NCI-H1694 treated with DMSO at 0.1 percent for 48 hours (cell line): ENCODE results near the gene MAP1LC3A.

ENCODE experiments used
- DNase-seq: peaks from one replicate; lab custom pipeline; 2025; lab: John Stamatoyannopoulos, UW

Gene MAP1LC3A

DNA sequence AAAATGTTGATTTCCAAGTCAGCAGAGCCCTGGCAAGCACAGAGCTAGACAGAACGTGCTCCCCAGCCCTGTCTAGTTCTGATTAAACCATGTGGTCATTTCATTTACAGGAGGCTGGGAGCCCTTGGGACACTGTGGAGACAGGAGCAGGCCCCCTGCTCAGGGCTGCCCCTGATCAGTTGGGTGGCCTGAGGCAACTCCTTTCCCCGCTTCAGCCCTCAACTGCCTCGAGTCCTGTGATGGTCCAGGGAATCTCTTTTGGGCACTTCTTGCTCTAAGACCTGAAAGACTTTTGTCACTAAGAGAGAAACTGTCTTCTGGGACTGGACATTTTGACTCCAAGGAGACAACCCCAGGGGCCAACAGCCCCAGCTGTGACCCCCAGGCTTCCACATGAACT, 28.8 kb upstream of the MAP1LC3A start:
- no peak for DNase-seq

DNA sequence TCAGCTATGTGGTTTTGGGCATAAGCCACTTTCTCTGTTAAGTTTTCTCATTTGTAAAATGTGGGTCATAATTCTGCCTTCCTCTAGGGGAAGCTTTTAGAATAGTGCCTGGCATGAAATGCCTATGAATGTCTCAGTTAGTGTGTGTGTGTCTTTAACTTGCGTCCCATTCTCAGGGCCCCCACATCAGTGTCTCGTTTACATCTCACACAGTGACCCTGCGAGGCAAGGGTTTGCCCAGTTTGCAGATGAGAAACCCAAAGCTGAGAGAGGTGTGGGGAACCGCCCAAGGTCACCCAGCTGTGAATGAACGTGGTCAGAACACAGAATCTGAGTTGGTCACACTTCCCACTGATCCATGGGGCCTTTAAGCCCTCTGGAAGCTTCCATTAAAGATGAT, 28.2 kb upstream of the MAP1LC3A start:
- no peak for DNase-seq

DNA sequence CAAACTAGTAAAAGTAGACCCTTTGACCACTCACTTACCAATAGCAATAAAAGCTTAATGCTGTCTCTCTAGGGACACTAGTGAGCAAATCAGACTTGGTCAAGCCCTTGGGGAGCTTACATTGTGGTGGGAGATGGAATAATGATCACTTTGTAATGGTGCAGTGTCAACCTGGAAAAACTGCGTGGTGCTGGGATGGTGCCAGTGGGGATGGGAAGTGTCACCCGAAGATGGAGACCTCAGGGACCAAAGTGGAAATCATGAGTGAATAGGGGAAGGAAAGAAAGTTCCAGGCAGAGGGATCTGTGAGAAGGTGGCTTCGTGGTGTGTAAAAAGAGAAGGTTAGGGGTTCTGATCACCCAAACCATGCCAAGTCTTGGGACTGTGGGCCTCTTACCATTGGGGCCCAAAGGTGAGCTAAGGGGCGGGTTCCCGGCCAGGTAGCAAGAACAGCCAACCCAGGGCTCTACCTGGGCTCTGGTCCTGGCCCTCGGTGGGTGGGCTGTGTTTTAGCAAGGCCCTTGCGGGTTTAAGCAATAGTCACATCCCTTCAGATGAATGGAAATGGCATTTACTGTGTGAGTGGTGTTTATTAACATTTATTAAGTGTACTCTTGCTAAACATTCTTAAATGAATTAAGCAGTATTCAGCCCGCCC, 26.8 kb upstream of the MAP1LC3A start:
- no peak for DNase-seq

DNA sequence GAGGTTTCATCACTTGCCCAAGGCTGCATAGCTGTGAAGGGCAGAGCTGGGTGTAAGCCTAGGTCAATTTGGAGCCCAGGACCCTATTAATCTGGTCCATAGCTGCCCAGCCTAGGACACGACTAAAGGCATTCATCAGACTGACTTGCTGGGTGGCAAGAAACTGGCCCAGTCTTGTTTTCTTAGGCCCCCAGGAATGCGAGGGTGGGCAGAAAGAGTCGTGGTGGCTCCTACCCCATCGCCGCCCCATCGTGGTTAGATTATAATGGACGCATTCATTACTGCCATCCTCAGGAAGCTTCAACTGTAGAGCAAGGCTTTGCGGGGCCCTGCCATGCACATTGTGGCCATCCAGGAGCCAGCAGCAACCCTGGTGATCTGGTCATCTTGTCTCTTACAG, 26.2 kb upstream of the MAP1LC3A start:
- no peak for DNase-seq

DNA sequence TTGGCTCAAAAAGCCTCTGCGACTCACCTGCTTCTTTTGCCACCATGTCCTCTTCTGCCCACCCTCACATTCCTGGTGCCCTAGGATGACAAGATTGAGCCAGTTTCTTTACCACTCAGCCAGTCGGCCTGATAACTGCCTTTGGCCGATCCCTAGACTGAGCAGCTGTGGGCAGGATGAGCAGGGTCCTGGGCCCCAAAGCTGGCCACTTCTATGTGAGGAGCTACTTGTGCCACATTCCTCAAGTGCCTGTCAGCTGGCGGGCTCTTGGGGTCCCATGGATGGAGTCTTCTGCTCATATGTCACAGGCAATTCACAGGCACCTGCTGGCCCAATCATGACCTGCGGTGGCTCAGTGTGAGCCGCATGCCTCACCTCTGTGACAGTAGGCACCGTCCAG, 25.8 kb upstream of the MAP1LC3A start:
- no peak for DNase-seq

DNA sequence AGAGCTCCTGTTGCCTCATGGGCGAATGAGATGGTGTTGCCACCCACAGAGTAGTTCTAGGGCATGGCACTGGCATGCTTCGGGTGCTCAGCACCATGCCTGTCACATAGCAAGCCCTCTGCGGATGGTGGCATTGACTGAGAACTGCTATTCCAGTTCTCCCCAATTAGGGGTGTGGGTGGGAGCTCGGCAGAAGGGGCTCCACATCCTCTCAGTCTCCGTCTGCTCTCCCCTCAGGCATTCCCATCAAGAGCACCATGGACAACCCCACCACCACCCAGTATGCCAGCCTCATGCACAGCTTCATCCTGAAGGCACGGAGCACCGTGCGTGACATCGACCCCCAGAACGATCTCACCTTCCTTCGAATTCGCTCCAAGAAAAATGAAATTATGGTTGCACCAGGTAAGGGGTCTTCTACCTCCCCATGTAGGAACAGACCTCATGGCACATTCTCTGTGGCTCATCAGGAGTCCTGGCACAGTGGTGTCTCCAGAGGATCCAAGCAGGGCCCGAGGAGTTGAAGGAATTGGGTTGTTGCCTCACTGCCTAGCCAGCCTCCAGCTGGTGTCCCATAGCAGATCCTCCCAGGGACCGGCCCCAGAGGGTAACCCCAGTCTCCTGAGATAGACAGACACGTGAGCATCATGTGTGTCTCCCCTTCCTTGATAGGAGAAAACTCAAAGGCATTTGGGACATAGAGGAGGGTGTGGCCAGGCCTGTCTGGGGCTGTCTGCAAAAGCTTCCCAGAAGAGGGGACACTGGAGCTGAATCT, 23.9 kb upstream of the MAP1LC3A start:
- no peak for DNase-seq

DNA sequence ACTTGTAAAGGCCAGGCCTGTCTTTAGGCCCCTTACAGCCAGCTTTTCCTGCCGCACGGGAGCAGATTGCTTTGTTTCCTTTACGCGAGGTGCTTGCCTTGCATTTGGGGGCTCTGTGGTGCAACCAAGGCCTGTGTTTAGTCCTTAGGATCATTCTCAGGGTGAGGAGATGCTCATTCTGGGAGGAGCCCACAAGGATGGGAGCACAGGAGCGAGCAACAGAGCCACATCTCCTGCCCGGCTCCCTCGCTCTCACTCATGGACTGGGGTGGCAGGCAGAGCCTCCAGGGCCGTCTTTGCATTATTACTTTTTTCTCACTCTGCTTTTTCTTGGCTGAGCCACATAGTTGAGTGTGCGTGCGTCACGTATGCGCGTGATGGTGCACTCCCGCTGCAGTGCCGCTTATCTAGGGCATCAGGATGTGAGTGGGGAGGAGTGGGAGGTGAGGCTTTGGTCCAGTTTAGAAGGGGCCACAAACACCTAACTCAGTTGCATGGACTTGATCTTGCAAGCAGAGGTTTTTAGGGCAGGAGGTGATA, 23.1 kb upstream of the MAP1LC3A start:
- no peak for DNase-seq

DNA sequence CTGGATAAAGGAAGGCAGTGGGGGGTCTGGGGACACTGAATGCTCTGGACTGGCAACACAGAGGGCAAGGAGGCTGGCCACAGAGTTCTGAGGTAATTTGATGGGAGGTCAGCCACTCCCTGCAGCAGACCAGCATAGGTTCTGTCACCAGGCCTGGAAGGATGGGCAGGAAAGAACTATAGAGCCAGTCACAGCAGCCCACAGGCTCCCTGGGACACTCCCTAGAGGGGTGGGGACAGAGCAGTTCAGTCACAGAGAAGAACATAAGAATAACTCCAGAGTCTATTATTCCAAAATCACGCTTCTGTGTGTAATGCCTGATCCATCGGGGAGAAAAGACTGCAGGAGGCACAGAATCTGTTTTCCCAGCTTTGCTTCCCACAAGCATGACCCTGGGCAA, 22.7 kb upstream of the MAP1LC3A start:
- no peak for DNase-seq

DNA sequence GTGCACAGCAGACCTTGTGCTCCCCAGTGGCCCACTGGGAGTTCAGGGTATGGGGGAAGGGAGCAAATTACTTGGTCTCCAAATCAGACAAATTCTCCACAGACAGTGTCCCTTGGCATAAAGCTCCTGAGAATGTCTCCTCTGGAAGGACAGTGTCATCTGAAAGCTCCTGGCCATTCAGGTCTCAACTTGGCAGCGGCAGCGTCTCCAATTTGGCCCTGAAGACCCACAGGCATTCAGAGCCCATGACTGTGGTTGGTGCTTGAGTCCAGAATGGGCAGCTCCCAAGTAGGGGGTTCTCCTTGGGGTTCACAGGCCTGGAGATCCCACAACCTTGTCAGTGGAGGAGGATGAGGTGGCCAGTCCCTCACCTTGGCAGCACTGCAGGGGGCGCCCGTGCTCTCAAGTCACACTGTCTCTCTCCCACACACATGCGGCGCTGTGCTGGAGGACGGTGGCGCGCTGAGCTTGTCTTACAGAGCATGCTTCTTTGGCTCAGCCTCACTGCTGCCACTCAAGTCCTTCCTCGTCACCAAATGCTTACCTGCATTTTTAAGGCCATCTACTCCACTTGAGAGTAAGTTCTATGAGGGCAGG, 21.6 kb upstream of the MAP1LC3A start:
- peak; percentile 15 for DNase-seq

DNA sequence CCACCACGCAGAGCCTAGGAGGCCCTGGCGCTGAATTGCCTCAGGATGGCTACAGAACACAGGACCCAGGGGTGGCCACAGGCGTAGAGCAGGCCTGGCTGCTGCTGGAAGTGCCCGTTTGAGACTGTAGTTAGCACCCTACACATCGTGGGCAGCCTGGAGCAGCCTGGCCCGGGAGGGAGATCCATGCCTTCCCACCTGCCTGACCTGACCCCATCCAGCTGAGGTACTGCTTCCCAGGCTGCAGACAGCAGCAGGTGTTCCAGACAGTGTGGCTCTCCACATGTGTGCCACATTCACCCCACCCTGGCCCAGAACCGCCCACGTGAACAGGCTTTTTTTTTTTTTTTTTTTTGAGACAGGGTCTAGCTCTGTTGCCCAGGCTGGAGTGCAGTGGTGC, 20.9 kb upstream of the MAP1LC3A start:
- DNase-seq = no peak

DNA sequence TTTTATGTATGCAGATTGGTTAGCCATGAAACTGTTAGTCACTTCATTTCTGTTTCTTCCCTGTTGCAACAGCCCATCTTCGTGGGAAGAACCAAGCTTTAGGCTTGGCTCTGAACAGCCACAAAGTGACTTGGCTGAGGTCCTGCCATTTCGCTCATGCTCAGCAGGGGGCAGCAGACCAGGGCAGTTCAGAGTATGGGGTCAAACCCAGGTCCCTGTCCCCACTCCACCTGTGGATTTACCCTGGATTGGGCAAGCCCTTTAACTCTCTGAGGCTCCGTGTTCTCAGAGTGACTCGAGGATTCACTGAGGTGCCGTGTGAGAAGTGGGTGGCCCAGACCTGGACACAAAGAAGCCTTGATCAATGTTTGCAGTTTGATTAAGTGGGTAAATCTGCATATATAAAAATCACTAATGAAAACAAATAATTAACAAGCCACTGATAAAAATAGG, 19.8 kb upstream of the MAP1LC3A start:
- DNase-seq = no peak

DNA sequence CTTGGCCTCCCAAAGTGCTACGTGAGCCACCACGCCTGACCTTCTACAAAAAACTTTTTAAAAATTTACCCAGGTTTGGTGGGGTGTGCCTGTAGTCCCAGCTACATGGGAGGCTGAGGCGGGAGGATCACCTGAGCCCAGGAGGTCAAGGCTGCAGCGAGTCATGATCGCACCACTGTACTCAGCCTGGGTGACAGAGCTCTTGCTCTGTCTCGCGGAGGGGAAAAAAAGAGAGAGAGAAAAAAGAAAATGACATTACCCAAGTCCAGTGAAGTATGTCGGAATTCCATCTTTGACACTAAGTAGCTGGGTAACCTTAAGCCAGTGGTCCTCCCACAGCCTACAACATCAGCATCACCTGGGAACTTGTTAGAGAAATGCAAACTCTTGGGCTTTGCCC, 18.8 kb upstream of the MAP1LC3A start:
- DNase-seq = no peak

DNA sequence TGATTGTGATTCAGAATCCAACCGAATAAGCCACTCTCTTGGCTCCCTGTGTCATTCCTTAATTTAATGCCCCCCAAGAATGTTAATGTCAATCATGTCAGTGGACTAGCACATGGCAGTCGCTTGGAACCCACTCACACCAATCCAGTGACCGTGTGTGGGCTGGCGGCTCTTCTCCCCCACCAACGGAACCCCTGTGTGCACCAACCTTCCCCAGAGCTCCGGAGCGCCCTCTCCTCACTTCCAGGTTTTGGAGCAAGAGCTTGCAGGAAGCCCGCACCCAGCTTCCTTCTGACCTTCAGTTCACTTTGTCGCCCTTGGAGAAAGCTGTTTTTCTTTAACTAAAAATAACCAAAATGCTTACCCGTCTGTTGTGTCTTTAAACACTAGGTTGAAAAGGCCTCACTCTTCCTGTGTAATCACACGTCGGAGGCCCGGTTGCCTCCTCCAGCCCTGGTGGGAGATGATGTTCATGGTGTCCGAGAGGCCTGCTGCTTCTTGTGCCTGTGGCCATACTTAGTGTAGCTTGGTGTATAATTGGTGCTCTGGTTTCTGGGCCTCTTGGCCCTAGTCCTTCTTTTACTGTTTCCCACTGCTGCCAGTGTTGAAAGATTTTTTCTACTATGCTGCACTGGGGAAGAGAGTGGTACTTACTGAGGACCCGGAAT, 17.8 kb upstream of the MAP1LC3A start:
- DNase-seq = no peak

DNA sequence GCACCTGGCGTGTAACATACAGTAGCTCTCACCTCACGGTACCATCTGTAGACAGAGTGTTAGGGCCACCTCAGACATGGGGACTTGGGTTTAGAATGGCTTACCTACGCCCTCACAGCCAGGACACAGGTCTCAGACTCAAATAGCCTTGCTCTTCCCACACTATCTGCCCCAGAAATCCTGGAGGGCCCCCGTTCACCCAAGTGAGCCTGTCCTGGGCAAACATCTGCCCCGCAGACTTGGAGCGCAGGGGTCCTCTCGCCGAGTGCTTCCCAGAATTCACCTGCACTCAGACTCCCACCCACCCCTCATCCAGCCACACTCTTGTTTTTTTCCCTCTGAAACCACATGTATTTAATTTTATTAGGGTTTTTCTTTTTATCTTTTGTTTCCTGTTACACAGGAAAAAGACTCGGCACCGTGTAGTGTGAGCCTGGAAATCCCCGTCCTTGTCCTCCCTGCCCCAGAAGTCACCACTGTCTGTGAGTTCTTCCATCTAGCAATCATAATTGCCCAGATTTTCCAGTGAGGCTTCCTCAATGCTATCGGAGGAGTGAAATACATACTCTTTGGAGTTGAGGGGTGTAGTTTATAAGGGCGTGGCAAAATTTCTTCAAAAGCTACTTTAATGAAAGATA, 17.1 kb upstream of the MAP1LC3A start:
- DNase-seq = no peak

DNA sequence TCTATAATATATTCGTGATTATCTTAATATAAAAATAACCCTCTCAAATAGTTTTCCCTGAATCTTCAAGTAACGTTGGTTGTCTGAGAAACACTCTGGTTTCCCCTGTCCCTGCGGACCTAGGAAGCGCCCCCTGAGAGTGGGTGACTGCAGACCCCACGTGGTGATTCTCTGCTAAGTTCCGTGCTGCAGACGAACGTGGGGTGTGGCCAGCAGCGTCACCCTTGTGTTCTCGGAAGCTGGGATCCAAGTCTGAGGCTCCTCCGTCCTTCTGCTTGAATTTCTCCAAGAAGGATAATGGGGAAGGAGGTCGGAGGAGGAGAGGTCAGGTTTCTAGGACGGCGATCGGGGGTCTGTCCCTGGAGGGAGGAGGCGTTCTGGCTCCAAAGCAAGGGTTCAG, 16.6 kb upstream of the MAP1LC3A start:
- no peak for DNase-seq

DNA sequence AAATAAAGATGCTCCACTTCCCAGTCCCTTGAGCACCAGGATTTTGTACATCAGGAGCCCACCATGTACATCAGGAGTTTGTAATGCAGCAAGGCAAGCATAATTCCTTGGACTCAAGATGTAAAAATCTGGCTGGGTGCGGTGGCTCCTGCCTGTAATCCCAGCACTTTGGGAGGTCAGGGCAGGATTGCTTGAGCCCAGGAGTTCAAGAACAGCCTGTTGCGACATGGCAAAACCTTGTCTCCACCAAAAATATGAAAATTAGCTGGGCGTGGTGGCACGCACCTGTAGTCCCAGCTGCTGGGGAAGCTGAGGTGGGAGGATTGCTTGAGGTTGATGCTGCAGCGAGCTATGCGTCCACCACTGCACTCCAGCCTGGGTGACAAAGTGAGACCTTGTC, 16.1 kb upstream of the MAP1LC3A start:
- DNase-seq = no peak

DNA sequence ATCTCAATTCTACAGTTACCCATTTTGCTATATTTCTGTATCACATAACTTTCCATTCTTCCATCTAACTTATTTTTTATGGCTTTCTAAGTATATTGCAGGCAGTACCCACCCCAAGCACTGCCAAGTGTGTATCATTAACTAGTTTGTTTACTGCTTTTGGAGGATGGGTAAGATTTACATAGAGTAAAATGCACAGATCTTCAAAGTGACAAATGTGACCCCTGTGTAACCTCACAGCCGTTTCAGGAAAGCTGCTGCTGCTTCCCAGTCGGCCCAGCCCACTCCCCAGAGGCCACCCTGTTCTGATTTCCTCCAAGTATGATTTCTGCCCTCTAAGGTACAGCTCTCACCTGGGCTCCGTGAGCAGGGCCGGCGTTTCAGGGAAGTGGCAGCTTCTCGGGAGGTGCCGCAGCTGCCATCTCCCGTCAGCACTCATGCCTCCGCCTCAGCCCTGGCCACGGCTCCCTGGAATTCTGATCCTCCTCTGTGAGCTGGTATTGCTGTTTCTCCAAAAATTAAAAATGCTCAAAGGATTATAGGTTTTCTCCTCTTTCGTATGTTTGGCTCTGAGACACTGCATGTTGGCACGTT, 15.0 kb upstream of the MAP1LC3A start:
- DNase-seq = no peak

DNA sequence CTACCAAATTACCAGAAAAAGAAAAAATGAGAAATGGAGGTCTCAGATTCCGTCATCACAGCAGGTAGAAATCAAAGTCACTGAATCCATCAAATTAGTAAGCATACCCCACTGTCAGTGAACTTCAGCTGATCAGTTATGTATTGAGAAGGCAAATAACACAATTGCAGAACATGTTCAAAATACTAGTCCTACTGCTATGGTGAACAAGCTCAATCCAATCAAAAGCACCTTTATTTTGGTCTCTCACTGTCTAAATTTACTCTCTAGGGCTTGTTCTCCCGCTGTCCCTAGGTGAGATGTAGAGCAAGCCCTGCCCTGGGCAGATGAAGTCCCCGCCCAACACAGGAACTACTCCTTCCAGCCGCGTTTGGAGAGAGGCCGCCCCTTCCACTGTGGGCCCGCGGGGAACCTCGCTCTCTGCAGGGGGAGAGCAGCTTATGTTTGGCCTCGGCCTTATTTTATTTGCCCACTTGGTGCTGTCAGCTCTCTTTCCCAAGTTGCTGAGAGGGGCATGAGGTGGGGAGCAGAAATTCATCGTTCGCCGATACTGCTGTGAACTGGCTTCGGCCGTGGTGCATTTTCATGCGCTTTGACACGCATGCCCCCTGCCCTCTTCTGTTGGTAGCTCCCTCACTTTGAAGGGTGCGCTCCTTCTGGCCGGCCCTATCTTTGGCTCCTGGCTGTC, 14.3 kb upstream of the MAP1LC3A start:
- DNase-seq = no peak

DNA sequence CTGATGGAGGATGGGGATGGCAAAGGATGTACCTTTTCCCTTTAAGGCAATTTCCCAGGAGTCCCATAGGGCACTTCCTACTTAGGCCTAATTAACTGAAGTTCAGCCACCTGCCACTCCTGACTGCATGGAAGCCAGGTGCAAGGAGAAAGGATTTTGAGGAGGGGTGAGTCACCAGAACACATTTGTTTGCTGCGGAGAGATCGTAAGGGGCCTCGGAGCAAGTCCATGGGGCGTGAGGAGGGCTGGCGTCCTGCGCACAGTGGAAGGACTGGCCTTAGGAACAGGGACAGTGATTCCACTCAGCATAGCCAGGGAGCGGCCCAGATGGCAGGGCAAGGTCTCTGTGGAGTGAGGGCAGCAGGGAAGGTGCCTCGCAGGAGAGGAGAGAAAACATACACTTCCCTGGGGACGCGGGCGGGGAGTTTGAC, 11.8 kb upstream of the MAP1LC3A start:
- DNase-seq = peak; percentile 4

DNA sequence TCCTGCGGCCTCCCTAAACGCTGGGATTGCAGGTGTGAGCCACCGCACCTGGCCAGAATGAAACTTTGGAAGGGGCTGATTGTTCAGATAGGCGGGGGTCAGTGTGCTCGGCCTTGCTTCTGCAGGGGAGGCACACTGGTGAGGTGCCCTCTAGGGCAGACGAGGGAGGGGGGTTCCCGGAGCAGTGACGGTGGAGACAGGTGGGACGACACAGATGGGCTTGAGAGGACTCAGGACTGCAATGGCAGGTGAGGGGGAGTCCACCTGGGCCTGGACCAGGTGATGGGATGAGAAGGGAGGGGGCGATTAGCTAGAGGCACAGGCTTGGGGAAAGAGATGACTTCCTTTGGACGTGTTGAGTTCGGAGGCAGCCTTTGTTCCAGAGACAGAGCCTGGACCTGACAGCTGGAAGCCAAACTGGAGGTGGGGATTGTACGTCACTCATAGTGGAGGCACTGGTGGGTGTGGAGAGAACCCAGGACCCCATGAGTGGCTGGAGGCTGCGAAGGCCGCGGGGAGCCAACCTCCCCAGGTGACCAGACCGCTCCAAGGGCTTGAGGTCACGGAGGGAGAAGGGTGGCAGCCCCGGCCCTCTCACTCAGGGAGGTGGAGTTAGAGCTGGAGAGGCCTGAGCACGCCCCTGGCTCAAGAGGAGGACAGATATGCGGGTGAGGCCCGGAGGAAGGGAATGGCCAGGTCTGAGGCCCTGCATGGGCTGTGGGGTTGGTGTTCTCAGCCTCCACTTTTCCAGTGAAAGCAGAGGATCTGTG, 10.5 kb upstream of the MAP1LC3A start:
- no peak for DNase-seq
